Measurements from ENCODE around the gene ME3.
A peak's percentile ranks its signal among the peaks of the same experiment; 100 is the strongest.

Gene ME3

GRCh38 chr11:86459682-86460460 lies 212.5 kb downstream of the ME3 start:
- Histone ChIP-seq H3K36me3 (ENCODE audit: control insufficient read depth, insufficient read depth, low read length) (no peaks in the 10 kb centered on the region), H3K27ac (ENCODE audit: insufficient read depth, low read length, poor library complexity, severe bottlenecking) (no peak overlapping the region), H3K27me3 (replicated peaks; ENCODE audit: control insufficient read depth, insufficient read depth, low read length, poor library complexity, severe bottlenecking) (no peaks in the 10 kb centered on the region), H3K4me3 (ENCODE audit: insufficient read depth, low read depth, low read length, poor library complexity, severe bottlenecking) (no peak overlapping the region), H3K4me1 (ENCODE audit: control insufficient read depth, insufficient read depth, low read length, poor library complexity, severe bottlenecking) (no peaks in the 10 kb centered on the region), H3K9me3 (ENCODE audit: control insufficient read depth, low read length) (no peaks in the 10 kb centered on the region)
- DNase-seq, result no peak

GRCh38 chr11:86459002-86459385 lies 213.4 kb downstream of the ME3 start:
- no peaks in the 10 kb centered on the region for H3K9me3 ChIP-seq (ENCODE audit: control insufficient read depth, low read length)
- H3K4me3 ChIP-seq (ENCODE audit: insufficient read depth, low read depth, low read length, poor library complexity, severe bottlenecking), result no peak overlapping the region
- H3K36me3 ChIP-seq (ENCODE audit: control insufficient read depth, insufficient read depth, low read length), result no peaks in the 10 kb centered on the region
- no peaks in the 10 kb centered on the region for H3K4me1 ChIP-seq (ENCODE audit: control insufficient read depth, insufficient read depth, low read length, poor library complexity, severe bottlenecking)
- no peak overlapping the region for H3K27ac ChIP-seq (ENCODE audit: insufficient read depth, low read length, poor library complexity, severe bottlenecking)
- no peak for DNase-seq
- H3K27me3 ChIP-seq (replicated peaks; ENCODE audit: control insufficient read depth, insufficient read depth, low read length, poor library complexity, severe bottlenecking), result no peaks in the 10 kb centered on the region

- Histone ChIP-seq H3K36me3 (ENCODE audit: control insufficient read depth, insufficient read depth, low read length) (no peaks in the 10 kb centered on the region), H3K4me1 (ENCODE audit: control insufficient read depth, insufficient read depth, low read length, poor library complexity, severe bottlenecking) (no peaks in the 10 kb centered on the region), H3K27ac (ENCODE audit: insufficient read depth, low read length, poor library complexity, severe bottlenecking) (no peak overlapping the region), H3K4me3 (ENCODE audit: insufficient read depth, low read depth, low read length, poor library complexity, severe bottlenecking) (no peak overlapping the region), H3K27me3 (replicated peaks; ENCODE audit: control insufficient read depth, insufficient read depth, low read length, poor library complexity, severe bottlenecking) (no peaks in the 10 kb centered on the region), H3K9me3 (ENCODE audit: control insufficient read depth, low read length) (no peaks in the 10 kb centered on the region)
- no peak for DNase-seq
These were observed 214.0 kb downstream of the ME3 start for GRCh38 chr11:86458294-86459001.

- Histone ChIP-seq H3K27me3 (replicated peaks; ENCODE audit: control insufficient read depth, insufficient read depth, low read length, poor library complexity, severe bottlenecking) (no peaks in the 10 kb centered on the region), H3K4me3 (ENCODE audit: insufficient read depth, low read depth, low read length, poor library complexity, severe bottlenecking) (no peak overlapping the region), H3K9me3 (ENCODE audit: control insufficient read depth, low read length) (no peaks in the 10 kb centered on the region), H3K4me1 (ENCODE audit: control insufficient read depth, insufficient read depth, low read length, poor library complexity, severe bottlenecking) (no peaks in the 10 kb centered on the region), H3K27ac (ENCODE audit: insufficient read depth, low read length, poor library complexity, severe bottlenecking) (no peak overlapping the region), H3K36me3 (ENCODE audit: control insufficient read depth, insufficient read depth, low read length) (no peaks in the 10 kb centered on the region)
- peak; percentile 10 to 48 (median 21) for DNase-seq
These were observed 216.1 kb downstream of the ME3 start for GRCh38 chr11:86456075-86456939.

- no peaks in the 10 kb centered on the region for H3K36me3 ChIP-seq (ENCODE audit: control insufficient read depth, insufficient read depth, low read length)
- no peaks in the 10 kb centered on the region for H3K4me1 ChIP-seq (ENCODE audit: control insufficient read depth, insufficient read depth, low read length, poor library complexity, severe bottlenecking)
- no peaks in the 10 kb centered on the region for H3K27me3 ChIP-seq (replicated peaks; ENCODE audit: control insufficient read depth, insufficient read depth, low read length, poor library complexity, severe bottlenecking)
- DNase-seq, result no peak
- H3K9me3 ChIP-seq (ENCODE audit: control insufficient read depth, low read length), result no peaks in the 10 kb centered on the region
- H3K4me3 ChIP-seq (ENCODE audit: insufficient read depth, low read depth, low read length, poor library complexity, severe bottlenecking), result no peak overlapping the region
- no peak overlapping the region for H3K27ac ChIP-seq (ENCODE audit: insufficient read depth, low read length, poor library complexity, severe bottlenecking)
These were observed 219.0 kb downstream of the ME3 start for GRCh38 chr11:86453290-86454030.

- Histone ChIP-seq H3K9me3 (ENCODE audit: control insufficient read depth, low read length) (no peaks in the 10 kb centered on the region), H3K36me3 (ENCODE audit: control insufficient read depth, insufficient read depth, low read length) (no peaks in the 10 kb centered on the region), H3K4me1 (ENCODE audit: control insufficient read depth, insufficient read depth, low read length, poor library complexity, severe bottlenecking) (no peaks in the 10 kb centered on the region)
These were observed 222.3 kb downstream of the ME3 start for GRCh38 chr11:86449993-86450629.

GRCh38 chr11:86447763-86448480 lies 224.5 kb downstream of the ME3 start:
- Histone ChIP-seq H3K4me1 (ENCODE audit: control insufficient read depth, insufficient read depth, low read length, poor library complexity, severe bottlenecking) (no peaks in the 10 kb centered on the region), H3K36me3 (ENCODE audit: control insufficient read depth, insufficient read depth, low read length) (no peaks in the 10 kb centered on the region)
- no peak for DNase-seq

More at GRCh38 chr11:86449993-86450629, 222.3 kb downstream of the ME3 start:
- Histone ChIP-seq H3K27me3 (replicated peaks; ENCODE audit: control insufficient read depth, insufficient read depth, low read length, poor library complexity, severe bottlenecking) (no peaks in the 10 kb centered on the region), H3K27ac (ENCODE audit: insufficient read depth, low read length, poor library complexity, severe bottlenecking) (no peak overlapping the region), H3K4me3 (ENCODE audit: insufficient read depth, low read depth, low read length, poor library complexity, severe bottlenecking) (no peak overlapping the region)
- DNase-seq, result no peak

GRCh38 chr11:86446924-86447285 lies 225.5 kb downstream of the ME3 start:
- no peaks in the 10 kb centered on the region for H3K9me3 ChIP-seq (ENCODE audit: control insufficient read depth, low read length)
- no peak overlapping the region for H3K4me3 ChIP-seq (ENCODE audit: insufficient read depth, low read depth, low read length, poor library complexity, severe bottlenecking)
- H3K36me3 ChIP-seq (ENCODE audit: control insufficient read depth, insufficient read depth, low read length), result no peaks in the 10 kb centered on the region
- DNase-seq, result no peak
- H3K4me1 ChIP-seq (ENCODE audit: control insufficient read depth, insufficient read depth, low read length, poor library complexity, severe bottlenecking), result no peaks in the 10 kb centered on the region
- H3K27ac ChIP-seq (ENCODE audit: insufficient read depth, low read length, poor library complexity, severe bottlenecking), result no peak overlapping the region
- no peaks in the 10 kb centered on the region for H3K27me3 ChIP-seq (replicated peaks; ENCODE audit: control insufficient read depth, insufficient read depth, low read length, poor library complexity, severe bottlenecking)

More at GRCh38 chr11:86447763-86448480, 224.5 kb downstream of the ME3 start:
- Histone ChIP-seq H3K4me3 (ENCODE audit: insufficient read depth, low read depth, low read length, poor library complexity, severe bottlenecking) (no peak overlapping the region), H3K9me3 (ENCODE audit: control insufficient read depth, low read length) (no peaks in the 10 kb centered on the region), H3K27me3 (replicated peaks; ENCODE audit: control insufficient read depth, insufficient read depth, low read length, poor library complexity, severe bottlenecking) (no peaks in the 10 kb centered on the region), H3K27ac (ENCODE audit: insufficient read depth, low read length, poor library complexity, severe bottlenecking) (no peak overlapping the region)
